MM.1S (cell line): Measurements from ENCODE around the gene SCAMP3.
A peak's percentile ranks its signal among the peaks of the same experiment; 100 is the strongest.

ENCODE experiments used
- DNase-seq: peaks from one replicate; pipeline ENCODE4 v3.0.0-alpha.2; 2015
- H2AFZ ChIP-seq: fragments of 300-600 bp; sonication (generic); 2 replicates; pipeline ENCODE4 v1.6.0; 2016; ENCODE audit warnings: antibody characterized with exemption, low read length
- H3F3A ChIP-seq: fragments of 300-600 bp; sonication (generic); 2 replicates; pipeline ENCODE4 v1.6.1; 2016; ENCODE audit warnings: mild to moderate bottlenecking, antibody characterized with exemption, low read length, moderate library complexity, mixed read lengths; ENCODE audit not compliant: insufficient read depth
- H3K27ac ChIP-seq: fragments of 300-600 bp; sonication (generic); 2 replicates; pipeline ENCODE4 v1.5.1; 2016; ENCODE audit warnings: mild to moderate bottlenecking, low read length
- H3K27me3 ChIP-seq: fragments of 300-600 bp; sonication (generic); replicated peaks from 2 replicates; pipeline ENCODE4 v1.6.0; 2016; ENCODE audit warnings: low read length; ENCODE audit not compliant: insufficient read depth
- H3K36me3 ChIP-seq: fragments of 300-600 bp; sonication (generic); replicated peaks from 2 replicates; pipeline ENCODE4 v1.6.1; 2016; ENCODE audit warnings: mild to moderate bottlenecking, low read length, mixed read lengths; ENCODE audit not compliant: insufficient read depth
- H3K4me1 ChIP-seq: fragments of 300-600 bp; sonication (generic); 2 replicates; pipeline ENCODE4 v1.6.1; 2016; ENCODE audit warnings: low read length, mixed read lengths
- H3K4me2 ChIP-seq: fragments of 300-600 bp; sonication (generic); 2 replicates; pipeline ENCODE4 v1.6.0; 2016; ENCODE audit warnings: low read depth, low read length
- H3K4me3 ChIP-seq: fragments of 300-600 bp; sonication (generic); 2 replicates; pipeline ENCODE4 v1.5.1; 2016; ENCODE audit warnings: low read length, mixed read lengths
- H3K79me2 ChIP-seq: fragments of 300-600 bp; sonication (generic); 2 replicates; pipeline ENCODE4 v1.6.1; 2016; ENCODE audit warnings: mixed run types, low read length, mixed read lengths
- H3K9ac ChIP-seq: fragments of 300-600 bp; sonication (generic); 2 replicates; pipeline ENCODE4 v1.6.1; 2016; ENCODE audit warnings: low read length, mixed read lengths
- H3K9me2 ChIP-seq: fragments of 300-600 bp; sonication (generic); replicated peaks from 2 replicates; pipeline ENCODE4 v1.6.1; 2016; ENCODE audit warnings: mild to moderate bottlenecking, low read length, mixed read lengths; ENCODE audit not compliant: insufficient read depth
- H3K9me3 ChIP-seq: fragments of 300-600 bp; sonication (generic); replicated peaks from 2 replicates; pipeline ENCODE4 v1.6.1; 2016; ENCODE audit warnings: mild to moderate bottlenecking, low read length, mixed read lengths; ENCODE audit not compliant: insufficient read depth
- H4K20me1 ChIP-seq: fragments of 300-600 bp; sonication (generic); 2 replicates; pipeline ENCODE4 v1.6.1; 2016; ENCODE audit warnings: mild to moderate bottlenecking, low read length, moderate library complexity, mixed read lengths; ENCODE audit not compliant: insufficient read depth
- EZH2 ChIP-seq: fragments of 300-600 bp; sonication (generic); optimal IDR thresholded peaks from 2 replicates; pipeline ENCODE3; 2017; ENCODE audit warnings: low read depth, mild to moderate bottlenecking, antibody characterized with exemption, low read length, mixed read lengths
- EZH2phosphoT487 ChIP-seq: fragments of 300-600 bp; sonication (generic); IDR thresholded peaks from 2 replicates; pipeline ENCODE4 v1.6.1; 2018; ENCODE audit warnings: antibody characterized with exemption, low read length
- TF ChIP-seq, protein P1 (sequence below): fragments of 300-600 bp; sonication (generic); IDR thresholded peaks from 2 replicates; pipeline ENCODE4 v1.5.1; 2016; ENCODE audit warnings: antibody characterized with exemption, low read length, mixed read lengths

Gene SCAMP3

DNA sequence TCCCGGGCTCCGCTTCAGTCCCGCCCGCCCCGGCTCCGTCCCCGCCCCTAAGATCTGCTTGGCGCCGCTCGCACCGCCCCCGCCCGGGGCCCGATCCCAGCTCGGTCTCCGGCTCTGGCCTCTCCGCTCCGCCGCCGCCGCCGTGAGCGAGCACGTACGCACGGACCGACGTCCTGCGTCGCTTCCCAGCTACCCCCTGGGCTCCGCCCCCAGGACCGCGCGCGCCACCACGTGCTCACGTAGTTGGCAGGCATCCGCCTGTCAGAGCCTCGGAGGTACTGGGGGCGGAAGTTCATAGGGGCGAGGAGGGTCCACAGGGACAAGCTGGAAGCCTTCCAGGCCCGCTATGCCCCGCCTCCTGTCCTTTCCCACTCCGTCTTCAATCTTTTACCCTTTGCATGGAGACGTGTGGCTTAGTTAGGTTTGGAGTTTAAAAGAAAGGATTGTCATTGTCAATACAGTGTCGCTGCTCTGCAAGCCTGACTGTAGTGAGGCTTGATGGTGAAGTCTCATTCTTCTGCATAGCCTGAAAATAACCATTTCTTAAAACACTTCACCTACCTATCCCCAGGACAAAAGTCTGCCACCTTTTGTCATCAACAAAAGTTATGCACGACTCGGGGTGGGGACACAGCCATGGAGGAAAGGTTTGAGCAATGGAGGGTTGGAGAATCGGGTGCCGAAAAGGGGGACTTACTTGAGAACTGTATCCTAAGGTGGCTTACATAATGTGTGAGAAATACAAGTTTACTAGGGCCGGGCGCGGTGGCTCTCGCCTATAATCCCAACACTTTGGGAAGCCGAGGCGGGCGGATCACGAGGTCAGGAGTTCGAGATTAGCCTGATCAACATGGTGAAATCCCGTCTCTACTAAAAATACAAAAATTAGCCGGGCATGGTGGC, 11.4 kb upstream of the SCAMP3 start, which contains the start of gene CLK2:
TSS of gene CLK2 (minus strand) at position 162 of the 903 bp plus-strand sequence. CDS start 2,527 bp downstream, outside the sequence.
- Histone ChIP-seq H3K4me3 (peak within 1 kb of the TSS; percentile 83), H3K36me3 (peaks cover 20% of the 10 kb centered on the region), H3K9me3 (no peaks in the 10 kb centered on the region), H3K4me1 (peaks cover 14% of the 10 kb centered on the region), H4K20me1 (no peaks in the 10 kb centered on the region), H3K9me2 (no peaks in the 10 kb centered on the region), H3K27ac (peak within 1 kb of the TSS; percentile 53; the same call in 1 of the 2 replicates), H3K9ac (peak within 1 kb of the TSS; percentile 78), H3F3A (peaks cover 25% of the 10 kb centered on the region), H3K27me3 (no peaks in the 10 kb centered on the region), H3K4me2 (peak within 1 kb of the TSS; percentile 100), H2AFZ (peak within 1 kb of the TSS; percentile 100), H3K79me2 (peaks cover 46% of the 10 kb centered on the region)
- TF ChIP-seq EZH2phosphoT487, result no peak
- no peak for TF ChIP-seq EZH2
- TF ChIP-seq, protein P1, sequence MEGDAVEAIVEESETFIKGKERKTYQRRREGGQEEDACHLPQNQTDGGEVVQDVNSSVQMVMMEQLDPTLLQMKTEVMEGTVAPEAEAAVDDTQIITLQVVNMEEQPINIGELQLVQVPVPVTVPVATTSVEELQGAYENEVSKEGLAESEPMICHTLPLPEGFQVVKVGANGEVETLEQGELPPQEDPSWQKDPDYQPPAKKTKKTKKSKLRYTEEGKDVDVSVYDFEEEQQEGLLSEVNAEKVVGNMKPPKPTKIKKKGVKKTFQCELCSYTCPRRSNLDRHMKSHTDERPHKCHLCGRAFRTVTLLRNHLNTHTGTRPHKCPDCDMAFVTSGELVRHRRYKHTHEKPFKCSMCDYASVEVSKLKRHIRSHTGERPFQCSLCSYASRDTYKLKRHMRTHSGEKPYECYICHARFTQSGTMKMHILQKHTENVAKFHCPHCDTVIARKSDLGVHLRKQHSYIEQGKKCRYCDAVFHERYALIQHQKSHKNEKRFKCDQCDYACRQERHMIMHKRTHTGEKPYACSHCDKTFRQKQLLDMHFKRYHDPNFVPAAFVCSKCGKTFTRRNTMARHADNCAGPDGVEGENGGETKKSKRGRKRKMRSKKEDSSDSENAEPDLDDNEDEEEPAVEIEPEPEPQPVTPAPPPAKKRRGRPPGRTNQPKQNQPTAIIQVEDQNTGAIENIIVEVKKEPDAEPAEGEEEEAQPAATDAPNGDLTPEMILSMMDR, result no peak
- peak; percentile 100 for DNase-seq

DNA sequence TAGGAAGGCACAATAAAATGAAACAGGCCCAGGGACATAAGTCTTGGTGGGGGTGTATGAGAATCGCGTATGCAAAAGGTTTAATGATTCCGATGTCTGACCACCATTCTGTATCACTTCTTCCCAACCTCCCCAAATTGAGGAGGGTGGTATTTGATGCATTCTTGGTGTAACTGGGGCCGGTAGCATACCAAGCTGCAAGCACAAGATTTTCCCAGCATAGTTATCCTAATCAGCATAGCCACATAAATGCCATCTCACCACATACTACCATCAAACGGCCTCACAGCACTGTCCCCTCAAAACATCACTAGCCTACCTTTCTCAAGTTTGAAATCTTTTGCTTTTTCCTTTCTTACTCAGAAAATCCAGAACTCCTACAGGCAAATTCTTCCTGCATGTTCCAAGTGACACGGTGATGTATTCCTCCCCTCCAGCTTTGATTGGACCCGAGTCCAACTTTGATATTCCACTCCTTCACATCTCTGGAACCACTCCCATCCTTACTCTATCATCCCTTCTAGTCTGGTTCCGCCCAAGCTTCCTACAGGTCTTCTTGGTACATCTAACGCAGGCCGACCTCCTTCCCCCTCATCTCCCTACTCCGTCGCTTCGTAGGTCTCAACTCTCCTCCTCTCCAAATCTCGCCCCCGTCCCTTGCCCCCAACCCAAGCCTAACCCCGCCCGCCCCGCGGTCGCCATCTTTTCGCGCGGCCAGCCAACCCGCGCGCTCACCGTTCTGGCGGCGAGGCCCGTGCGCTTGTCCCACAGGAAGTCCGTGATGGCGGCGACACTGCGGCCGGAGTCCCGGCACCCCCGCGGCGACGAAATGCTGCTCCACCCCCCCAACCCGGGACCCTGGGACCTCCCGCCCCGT, 10.5 kb upstream of the SCAMP3 start:
- H3K27ac ChIP-seq, result peak overlapping the region; percentile 53; the same call in 1 of the 2 replicates
- peaks cover 27% of the 10 kb centered on the region for H3K36me3 ChIP-seq
- H3K9me2 ChIP-seq, result no peaks in the 10 kb centered on the region
- H3K4me3 ChIP-seq, result peak overlapping the region; percentile 83
- peak overlapping the region; percentile 78 for H3K9ac ChIP-seq
- peaks cover 49% of the 10 kb centered on the region for H3K79me2 ChIP-seq
- no peak for DNase-seq
- no peaks in the 10 kb centered on the region for H4K20me1 ChIP-seq
- H3F3A ChIP-seq, result peaks cover 24% of the 10 kb centered on the region
- H3K27me3 ChIP-seq, result no peaks in the 10 kb centered on the region
- TF ChIP-seq EZH2 (no peak), EZH2phosphoT487 (no peak)
- TF ChIP-seq, protein P1, result no peak
- H3K4me2 ChIP-seq, result peak overlapping the region; percentile 100
- no peaks in the 10 kb centered on the region for H3K9me3 ChIP-seq
- H2AFZ ChIP-seq, result peak overlapping the region; percentile 100
- H3K4me1 ChIP-seq, result peaks cover 11% of the 10 kb centered on the region

DNA sequence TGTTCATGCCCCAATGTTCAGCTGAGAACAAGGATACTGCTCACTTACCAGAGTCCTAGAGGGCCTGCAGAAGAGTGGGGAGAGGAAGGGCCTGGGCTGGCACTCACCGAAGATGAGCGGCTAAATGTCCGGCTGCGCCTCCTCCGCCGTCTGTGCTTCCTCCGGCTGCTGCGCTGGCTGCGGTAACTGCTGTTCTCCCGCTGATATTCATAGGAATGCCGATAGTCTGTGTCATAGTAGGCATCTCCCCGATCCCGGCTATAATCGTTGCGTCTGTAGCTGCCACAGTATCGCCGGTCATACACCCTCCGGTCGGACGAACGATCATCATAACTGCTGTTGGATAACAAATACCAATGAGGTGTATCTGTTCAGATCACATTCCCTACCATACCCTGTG, 7.2 kb upstream of the SCAMP3 start:
- Histone ChIP-seq H2AFZ (no peak overlapping the region), H3K27me3 (no peaks in the 10 kb centered on the region), H3K9me2 (no peaks in the 10 kb centered on the region), H3F3A (peaks cover 26% of the 10 kb centered on the region), H3K4me3 (no peak overlapping the region), H3K4me2 (no peak overlapping the region), H3K9me3 (no peaks in the 10 kb centered on the region), H4K20me1 (no peaks in the 10 kb centered on the region), H3K36me3 (peaks cover 44% of the 10 kb centered on the region), H3K79me2 (peaks cover 53% of the 10 kb centered on the region), H3K4me1 (peaks cover 4% of the 10 kb centered on the region), H3K9ac (no peak overlapping the region), H3K27ac (no peak overlapping the region)
- DNase-seq, result no peak
- TF ChIP-seq, protein P1, result no peak
- TF ChIP-seq EZH2 (no peak), EZH2phosphoT487 (no peak)
